GM18505 (cell line): ENCODE data around the gene DEFB127.
"Not testable (repeated sequence)": the region's sequence is repeated elsewhere in the genome, so short reads cannot be mapped to it uniquely, and the experiment has no call there.

ENCODE experiments used
- ATAC-seq: cut with Tn5 transposase; IDR thresholded peaks from one replicate; pipeline ENCODE4 v1.9.1; 2021; ENCODE audit not compliant: unreplicated experiment
- POLR2A ChIP-seq: IDR thresholded peaks from 4 replicates; pipeline ENCODE4 v1.6.1; 2011; ENCODE audit warnings: borderline replicate concordance; ENCODE audit not compliant: insufficient read depth, insufficient read length; ENCODE audit errors: extremely low read depth

DEFB127 gene

GRCh38 chr20:199996-200395, 42.7 kb downstream of the DEFB127 start:
- no peak for TF ChIP-seq POLR2A
- no peak for ATAC-seq

GRCh38 chr20:203630-204029, 46.4 kb downstream of the DEFB127 start:
- ATAC-seq, result not testable (repeated sequence)
